Astrocyte (in vitro differentiated cells and primary cell): ENCODE measurements around the gene NKAIN2. TPM values are rescaled to one million over a fixed set of nuclear protein-coding genes. Genes with fewer than 3 reads are reported as not detected.

Source experiments
- DNase-seq: peaks from one replicate; pipeline ENCODE4 v3.0.0-alpha.2; 2010; ENCODE audit warnings: low read depth
- FAIRE-seq: peaks from 2 replicates; lab custom pipeline; 2011; peaks lifted over from hg19 to GRCh38; lab: Jason Lieb, UNC
- H2AFZ ChIP-seq: 2 replicates; pipeline ENCODE4 v1.6.0; 2012; ENCODE audit warnings: low read depth, low read length, inconsistent platforms
- H3K27ac ChIP-seq: 2 replicates; pipeline ENCODE4 v1.5.1; 2011; ENCODE audit warnings: low read depth, low read length, inconsistent platforms
- H3K27me3 ChIP-seq: 2 replicates; pipeline ENCODE4 v1.6.0; 2011; ENCODE audit warnings: low read length, inconsistent platforms; ENCODE audit not compliant: insufficient read depth
- H3K36me3 ChIP-seq: 2 replicates; pipeline ENCODE4 v1.5.1; 2011; ENCODE audit warnings: low read length, inconsistent platforms; ENCODE audit not compliant: insufficient read depth
- H3K4me1 ChIP-seq: 2 replicates; pipeline ENCODE4 v1.5.1; 2011; ENCODE audit warnings: low read length, inconsistent platforms; ENCODE audit not compliant: insufficient read depth
- H3K4me2 ChIP-seq: 2 replicates; pipeline ENCODE4 v1.6.0; 2012; ENCODE audit warnings: low read length, inconsistent platforms
- H3K4me3 ChIP-seq: 2 replicates; pipeline ENCODE4 v1.5.1; 2011; ENCODE audit warnings: low read depth, mild to moderate bottlenecking, low read length, inconsistent platforms; ENCODE audit not compliant: insufficient read depth
- H3K79me2 ChIP-seq: 2 replicates; pipeline ENCODE4 v1.6.0; 2012; ENCODE audit warnings: mild to moderate bottlenecking, low read length, inconsistent platforms; ENCODE audit not compliant: insufficient read depth
- H3K9ac ChIP-seq: 2 replicates; pipeline ENCODE4 v1.6.0; 2012; ENCODE audit warnings: mild to moderate bottlenecking, low read length, inconsistent platforms
- H3K9me3 ChIP-seq: 2 replicates; pipeline ENCODE4 v1.5.1; 2012; ENCODE audit warnings: low read depth, mild to moderate bottlenecking, low read length, inconsistent platforms; ENCODE audit not compliant: insufficient read depth
- H4K20me1 ChIP-seq: 2 replicates; pipeline ENCODE4 v1.6.0; 2012; ENCODE audit warnings: low read length, inconsistent platforms; ENCODE audit not compliant: insufficient read depth
- H3K27ac Mint-ChIP-seq: one replicate; pipeline ENCODE4 v1.8.0; 2021; ENCODE audit warnings: mild to moderate bottlenecking, mixed read lengths; ENCODE audit not compliant: unreplicated experiment
- H3K27me3 Mint-ChIP-seq: one replicate; pipeline ENCODE4 v1.8.0; 2021; ENCODE audit warnings: low read depth, mixed read lengths; ENCODE audit not compliant: unreplicated experiment
- H3K36me3 Mint-ChIP-seq: one replicate; pipeline ENCODE4 v1.8.0; 2021; ENCODE audit warnings: low read depth, mixed read lengths; ENCODE audit not compliant: unreplicated experiment
- H3K4me1 Mint-ChIP-seq: one replicate; pipeline ENCODE4 v1.8.0; 2021; ENCODE audit warnings: low read depth, mixed read lengths; ENCODE audit not compliant: unreplicated experiment
- H3K4me3 Mint-ChIP-seq: one replicate; pipeline ENCODE4 v1.8.0; 2021; ENCODE audit warnings: mild to moderate bottlenecking, moderate library complexity, mixed read lengths; ENCODE audit not compliant: unreplicated experiment
- H3K9me3 Mint-ChIP-seq: one replicate; pipeline ENCODE4 v1.8.0; 2021; ENCODE audit warnings: mild to moderate bottlenecking, mixed read lengths; ENCODE audit not compliant: unreplicated experiment
- EZH2 ChIP-seq: IDR thresholded peaks from 2 replicates; pipeline ENCODE4 v1.6.1; 2012; ENCODE audit warnings: mild to moderate bottlenecking, low read length, inconsistent platforms; ENCODE audit not compliant: insufficient read depth
- total RNA-seq: library from RNA; stranded (reverse); gene quantifications from 2 replicates; pipeline ENCODE4 v1.2.1, GENCODE V29; 2021
- TF ChIP-seq, protein P1 (sequence below): IDR thresholded peaks from 2 replicates; pipeline ENCODE4 v1.5.1; 2011; ENCODE audit warnings: low read depth, mild to moderate bottlenecking, inconsistent platforms, low read length, moderate library complexity; ENCODE audit not compliant: insufficient read depth

Gene NKAIN2
- total RNA-seq, 1 donor from 2014 or later: 0.07 TPM

DNA sequence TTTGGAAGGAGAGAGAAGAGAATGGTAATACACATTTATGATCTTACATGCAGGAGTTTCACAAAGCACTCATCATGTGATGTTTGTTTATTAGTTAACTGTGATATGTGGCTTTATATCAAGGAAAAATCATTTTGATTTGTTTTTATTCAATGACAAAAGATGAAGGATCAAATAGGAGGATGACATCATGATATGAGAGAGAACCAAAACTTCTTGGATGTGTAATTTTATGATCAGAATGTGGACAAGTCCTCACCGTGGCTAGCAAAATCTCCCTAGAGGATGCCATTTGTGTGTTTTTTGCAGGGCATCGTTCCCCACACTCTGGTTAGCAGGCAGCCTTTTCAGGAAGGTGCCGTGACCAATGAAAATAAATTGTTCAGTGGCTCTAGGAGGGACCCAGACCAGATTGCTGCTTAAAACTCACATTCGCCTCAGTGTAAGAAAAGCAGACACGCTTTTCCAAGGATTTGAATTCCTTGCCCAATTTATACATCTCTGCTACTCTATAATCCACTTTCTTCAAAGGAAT lies 552.7 kb downstream of the NKAIN2 start:
- H3K4me1 ChIP-seq: no peaks in the 10 kb centered on the region
- no peak overlapping the region for H3K4me3 ChIP-seq
- no peaks in the 10 kb centered on the region for H3K36me3 Mint-ChIP-seq
- no peaks in the 10 kb centered on the region for H3K79me2 ChIP-seq
- no peak overlapping the region for H3K4me2 ChIP-seq
- no peaks in the 10 kb centered on the region for H3K36me3 ChIP-seq
- TF ChIP-seq EZH2: no peak
- TF ChIP-seq, protein P1, sequence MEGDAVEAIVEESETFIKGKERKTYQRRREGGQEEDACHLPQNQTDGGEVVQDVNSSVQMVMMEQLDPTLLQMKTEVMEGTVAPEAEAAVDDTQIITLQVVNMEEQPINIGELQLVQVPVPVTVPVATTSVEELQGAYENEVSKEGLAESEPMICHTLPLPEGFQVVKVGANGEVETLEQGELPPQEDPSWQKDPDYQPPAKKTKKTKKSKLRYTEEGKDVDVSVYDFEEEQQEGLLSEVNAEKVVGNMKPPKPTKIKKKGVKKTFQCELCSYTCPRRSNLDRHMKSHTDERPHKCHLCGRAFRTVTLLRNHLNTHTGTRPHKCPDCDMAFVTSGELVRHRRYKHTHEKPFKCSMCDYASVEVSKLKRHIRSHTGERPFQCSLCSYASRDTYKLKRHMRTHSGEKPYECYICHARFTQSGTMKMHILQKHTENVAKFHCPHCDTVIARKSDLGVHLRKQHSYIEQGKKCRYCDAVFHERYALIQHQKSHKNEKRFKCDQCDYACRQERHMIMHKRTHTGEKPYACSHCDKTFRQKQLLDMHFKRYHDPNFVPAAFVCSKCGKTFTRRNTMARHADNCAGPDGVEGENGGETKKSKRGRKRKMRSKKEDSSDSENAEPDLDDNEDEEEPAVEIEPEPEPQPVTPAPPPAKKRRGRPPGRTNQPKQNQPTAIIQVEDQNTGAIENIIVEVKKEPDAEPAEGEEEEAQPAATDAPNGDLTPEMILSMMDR: no peak
- no peaks in the 10 kb centered on the region for H3K27me3 ChIP-seq
- no peak overlapping the region for H3K27ac ChIP-seq
- H3K27ac Mint-ChIP-seq: no peak overlapping the region
- FAIRE-seq (no peak), DNase-seq (no peak)
- no peaks in the 10 kb centered on the region for H3K4me1 Mint-ChIP-seq
- H3K27me3 Mint-ChIP-seq: no peaks in the 10 kb centered on the region
- no peak overlapping the region for H3K9ac ChIP-seq
- H3K4me3 Mint-ChIP-seq: no peak overlapping the region
- no peak overlapping the region for H2AFZ ChIP-seq
- no peaks in the 10 kb centered on the region for H4K20me1 ChIP-seq
- H3K9me3 Mint-ChIP-seq: peaks cover 2% of the 10 kb centered on the region
- no peaks in the 10 kb centered on the region for H3K9me3 ChIP-seq

DNA sequence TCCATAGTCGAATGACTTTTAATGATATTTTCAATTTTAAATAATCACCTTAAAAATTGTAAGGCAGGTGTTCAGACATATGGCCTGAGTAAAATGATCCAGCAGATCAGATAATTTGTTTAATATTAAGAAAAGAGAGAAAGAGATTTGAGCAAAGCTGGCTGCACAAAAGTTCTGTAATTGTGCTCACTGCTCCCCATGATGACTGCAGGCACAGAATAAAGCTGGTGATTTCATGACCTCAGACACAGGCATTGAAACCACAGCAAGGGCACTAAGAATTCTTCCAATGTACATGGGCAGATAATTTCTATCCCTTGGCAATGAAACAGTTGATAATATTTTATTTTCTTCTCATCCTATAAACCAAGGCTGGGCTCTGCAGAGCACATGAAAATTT lies 553.1 kb downstream of the NKAIN2 start:
- DNase-seq (no peak), FAIRE-seq (no peak)
- TF ChIP-seq, protein P1: no peak
- no peak for TF ChIP-seq EZH2
- Histone ChIP-seq H3K36me3 (no peaks in the 10 kb centered on the region), H3K4me2 (no peak overlapping the region), H4K20me1 (no peaks in the 10 kb centered on the region), H3K9me3 (no peaks in the 10 kb centered on the region), H2AFZ (no peak overlapping the region), H3K4me1 (no peaks in the 10 kb centered on the region), H3K9ac (no peak overlapping the region), H3K27me3 (no peaks in the 10 kb centered on the region), H3K27ac (no peak overlapping the region), H3K4me3 (no peak overlapping the region), H3K79me2 (no peaks in the 10 kb centered on the region)
- Mint-ChIP-seq H3K27me3 (no peaks in the 10 kb centered on the region), H3K9me3 (peaks cover 2% of the 10 kb centered on the region), H3K4me3 (no peak overlapping the region), H3K4me1 (no peaks in the 10 kb centered on the region), H3K36me3 (no peaks in the 10 kb centered on the region), H3K27ac (no peak overlapping the region)

DNA sequence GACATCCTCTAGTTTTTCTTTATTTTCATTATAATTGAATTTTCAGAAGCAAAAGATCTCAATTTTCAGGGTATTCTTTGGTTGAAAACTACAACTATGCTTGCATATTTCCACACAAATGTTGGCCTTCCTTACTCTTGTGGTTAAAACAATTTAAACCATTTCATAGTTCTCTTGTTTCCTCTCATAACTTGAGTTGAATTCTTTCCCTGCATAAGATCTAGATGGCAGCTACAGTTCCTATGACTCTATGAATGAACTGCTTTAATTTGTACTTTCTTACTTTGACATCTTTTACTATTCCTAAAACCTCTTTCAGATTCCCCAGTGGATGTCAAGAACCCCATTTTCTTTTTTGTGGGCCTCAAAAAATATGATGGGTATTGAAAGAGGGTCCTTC lies 564.5 kb downstream of the NKAIN2 start:
- FAIRE-seq (no peak), DNase-seq (peak; percentile 33)
- H4K20me1 ChIP-seq: no peaks in the 10 kb centered on the region
- TF ChIP-seq, protein P1: no peak
- no peak for TF ChIP-seq EZH2
- H3K79me2 ChIP-seq: no peaks in the 10 kb centered on the region
- no peaks in the 10 kb centered on the region for H3K4me1 ChIP-seq
- no peak overlapping the region for H3K27ac ChIP-seq
- Mint-ChIP-seq H3K36me3 (no peaks in the 10 kb centered on the region), H3K27me3 (no peaks in the 10 kb centered on the region), H3K9me3 (no peaks in the 10 kb centered on the region), H3K4me3 (no peak overlapping the region), H3K27ac (peak overlapping the region; percentile 5), H3K4me1 (peaks cover 12% of the 10 kb centered on the region)
- H3K4me2 ChIP-seq: no peak overlapping the region
- no peak overlapping the region for H3K9ac ChIP-seq
- H3K36me3 ChIP-seq: no peaks in the 10 kb centered on the region
- H2AFZ ChIP-seq: no peak overlapping the region
- H3K9me3 ChIP-seq: no peaks in the 10 kb centered on the region
- H3K4me3 ChIP-seq: no peak overlapping the region
- no peaks in the 10 kb centered on the region for H3K27me3 ChIP-seq
